Measurements from ENCODE around the gene POTEE. TPM values are rescaled to one million over a fixed set of nuclear protein-coding genes. Genes with fewer than 3 reads are reported as not detected.
"Not testable (repeated sequence)": the region's sequence is repeated elsewhere in the genome, so short reads cannot be mapped to it uniquely, and the experiment has no call there.

The POTEE gene
- total and polyA plus RNA-seq, 12 donors = 0.05 to 0.79 (median 0.10) TPM; not detected in 8

DNA sequence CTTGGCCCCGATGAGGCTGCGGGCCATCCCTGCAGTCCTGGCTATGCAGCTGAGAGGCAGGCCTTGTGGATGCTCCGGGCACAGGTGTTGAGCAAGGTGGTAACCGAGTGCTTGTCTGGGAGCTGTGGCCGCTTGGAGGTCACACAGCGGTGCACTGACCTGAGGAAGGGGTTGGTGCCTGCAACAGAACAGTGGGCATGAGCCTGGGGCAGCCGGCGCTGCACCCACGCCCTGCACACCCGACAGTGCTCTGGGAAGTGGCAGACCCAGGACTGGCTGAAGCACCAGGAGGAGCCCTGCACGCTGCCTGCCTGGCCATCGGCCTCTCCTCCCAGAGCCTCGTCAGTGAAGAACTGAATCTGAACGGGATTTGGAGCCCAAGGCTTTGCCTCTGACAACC, 8.2 kb upstream of the POTEE start:
- no peaks in the 10 kb centered on the region for H3K4me1 ChIP-seq
- WGBS, 2 donors = 85 to 87% methylated on average over 14 of the region's 14 CpGs
- H3K9me3 ChIP-seq = no peaks in the 10 kb centered on the region
- DNase-seq = no peak
- peaks cover 0 to 23% (median 3%) of the 10 kb centered on the region in 7 donors for H3K27me3 ChIP-seq
- ATAC-seq = no peak
- TF ChIP-seq, protein P1, sequence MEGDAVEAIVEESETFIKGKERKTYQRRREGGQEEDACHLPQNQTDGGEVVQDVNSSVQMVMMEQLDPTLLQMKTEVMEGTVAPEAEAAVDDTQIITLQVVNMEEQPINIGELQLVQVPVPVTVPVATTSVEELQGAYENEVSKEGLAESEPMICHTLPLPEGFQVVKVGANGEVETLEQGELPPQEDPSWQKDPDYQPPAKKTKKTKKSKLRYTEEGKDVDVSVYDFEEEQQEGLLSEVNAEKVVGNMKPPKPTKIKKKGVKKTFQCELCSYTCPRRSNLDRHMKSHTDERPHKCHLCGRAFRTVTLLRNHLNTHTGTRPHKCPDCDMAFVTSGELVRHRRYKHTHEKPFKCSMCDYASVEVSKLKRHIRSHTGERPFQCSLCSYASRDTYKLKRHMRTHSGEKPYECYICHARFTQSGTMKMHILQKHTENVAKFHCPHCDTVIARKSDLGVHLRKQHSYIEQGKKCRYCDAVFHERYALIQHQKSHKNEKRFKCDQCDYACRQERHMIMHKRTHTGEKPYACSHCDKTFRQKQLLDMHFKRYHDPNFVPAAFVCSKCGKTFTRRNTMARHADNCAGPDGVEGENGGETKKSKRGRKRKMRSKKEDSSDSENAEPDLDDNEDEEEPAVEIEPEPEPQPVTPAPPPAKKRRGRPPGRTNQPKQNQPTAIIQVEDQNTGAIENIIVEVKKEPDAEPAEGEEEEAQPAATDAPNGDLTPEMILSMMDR (IDR thresholded peaks at IDR 0.05) = no peak
- intact Hi-C loops (cut with DNase I) = no loop called here
- H3K4me3 ChIP-seq = no peak overlapping the region
- no peaks in the 10 kb centered on the region for H3K36me3 ChIP-seq
- H3K27ac ChIP-seq = no peak overlapping the region

DNA sequence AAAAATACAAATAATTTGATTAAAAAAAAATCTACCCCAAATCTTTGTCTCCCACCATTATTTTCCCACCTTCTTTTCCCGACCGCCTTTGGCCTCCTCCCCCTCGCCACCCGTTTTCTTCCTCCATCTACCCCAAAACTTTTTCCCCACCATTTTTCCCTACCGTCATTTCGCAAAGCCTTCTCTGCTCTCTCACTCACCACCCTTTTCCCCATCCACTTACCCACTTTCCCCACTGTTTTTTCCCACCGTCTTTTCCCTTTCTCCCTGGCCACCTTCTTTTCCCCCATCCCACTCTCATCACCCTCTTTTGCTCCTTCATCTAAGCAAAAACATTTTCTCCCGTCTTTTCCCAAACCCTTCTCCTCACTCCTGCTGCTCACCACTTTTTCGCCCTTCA, 1.5 kb upstream of the POTEE start:
- H3K9me3 ChIP-seq; intact Hi-C loops (cut with DNase I); H3K27ac ChIP-seq; H3K4me1 ChIP-seq; H3K36me3 ChIP-seq; ATAC-seq; DNase-seq; H3K27me3 ChIP-seq; H3K4me3 ChIP-seq: not testable (repeated sequence)
- 88 to 91% methylated on average over 4 to 7 of the region's 9 CpGs for WGBS, 2 donors

DNA sequence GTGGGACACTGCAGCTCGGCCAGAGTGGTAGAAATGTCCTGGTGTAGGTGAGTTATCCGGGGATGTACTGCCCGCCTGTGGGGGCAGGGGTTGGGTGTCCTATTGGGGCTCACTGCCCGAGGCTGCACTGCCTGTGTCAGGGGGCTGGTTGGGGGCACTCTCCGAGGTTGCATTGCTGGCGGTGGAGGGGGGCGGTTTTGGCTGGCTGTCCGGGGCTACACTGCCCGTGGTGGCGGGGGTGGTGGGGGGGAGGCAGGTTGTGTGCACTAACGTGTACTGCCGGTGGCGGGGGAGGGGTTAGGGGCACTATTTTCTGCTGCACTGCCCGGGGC, 403 bp downstream of the POTEE start:
- DNase-seq; H3K4me1 ChIP-seq; H3K27ac ChIP-seq; H3K27me3 ChIP-seq; H3K4me3 ChIP-seq; H3K9me3 ChIP-seq; intact Hi-C loops (cut with DNase I); H3K36me3 ChIP-seq: not testable (repeated sequence)
- peak in 2 of 8 donors; percentile 22 to 34 for ATAC-seq
- 88 to 92% methylated on average over 8 to 13 of the region's 14 CpGs for WGBS, 2 donors

- DNase-seq; intact Hi-C loops (cut with DNase I); H3K27ac ChIP-seq; ATAC-seq; H3K36me3 ChIP-seq; H3K4me1 ChIP-seq; H3K9me3 ChIP-seq; H3K27me3 ChIP-seq; H3K4me3 ChIP-seq: not testable (repeated sequence)
- WGBS, 2 donors = 86 to 97% methylated on average over 8 to 13 of the region's 22 CpGs
Observed at GRCh38 chr2:131210434-131211211, 1.3 kb downstream of the POTEE start.

GRCh38 chr2:131217238-131217986, 8.1 kb downstream of the POTEE start:
- H3K4me1 ChIP-seq; H3K9me3 ChIP-seq; H3K27ac ChIP-seq; H3K4me3 ChIP-seq; DNase-seq; intact Hi-C loops (cut with DNase I); H3K36me3 ChIP-seq; ATAC-seq; H3K27me3 ChIP-seq: not testable (repeated sequence)
- WGBS, 2 donors = 94 to 95% methylated on average over 21 to 40 of the region's 60 CpGs

- ATAC-seq; DNase-seq; H3K4me3 ChIP-seq; H3K27ac ChIP-seq; H3K36me3 ChIP-seq; H3K4me1 ChIP-seq; H3K27me3 ChIP-seq; H3K9me3 ChIP-seq; intact Hi-C loops (cut with DNase I): not testable (repeated sequence)
- WGBS, 2 donors = 43 to 49% methylated on average over 7 to 9 of the region's 10 CpGs
Observed at GRCh38 chr2:131235543-131236449, 26.5 kb downstream of the POTEE start.

Other genes with a start within 250 kb of the POTEE start
- gene FAM168B, start 116.1 kb upstream of the POTEE start, total RNA-seq = 100 to 1,000 TPM in 2 of 10 donors, 10 to 100 TPM in 8; 64.6 to 112 (median 88.6) TPM
- 10 to 100 TPM; 17.3 to 35.2 TPM for gene FAM168B, start 116.1 kb upstream of the POTEE start, polyA plus RNA-seq
- gene PLEKHB2, start 104.2 kb upstream of the POTEE start, total RNA-seq = 10 to 100 TPM; 24.7 to 50.4 (median 38.0) TPM
- 10 to 100 TPM in 1 of 2 donors, 1 to 10 TPM in 1; 8.7 to 27.7 TPM for gene PLEKHB2, start 104.2 kb upstream of the POTEE start, polyA plus RNA-seq
- gene RAB6D, start 154.6 kb downstream of the POTEE start, total RNA-seq = under 1 TPM in 1 of 10 donors, not detected in 9; 0.48 TPM
- gene RAB6D, start 154.6 kb downstream of the POTEE start, polyA plus RNA-seq = under 1 TPM in 1 of 2 donors, not detected in 1; 0.01 TPM